HG03135 (cell line): Measurements from ENCODE around the gene S100PBP.

Source experiments
- ATAC-seq: cut with Tn5 transposase; IDR thresholded peaks from one replicate; pipeline ENCODE4 v1.9.1; 2021; ENCODE audit warnings: mild to moderate bottlenecking, moderate library complexity; ENCODE audit not compliant: unreplicated experiment

The S100PBP gene

GRCh38 chr1:32869923-32870614 lies 52.6 kb downstream of the S100PBP start:
- no peak for ATAC-seq

GRCh38 chr1:32870615-32871363 lies 53.3 kb downstream of the S100PBP start, which contains the start of gene FNDC5:
Gene FNDC5 (minus strand): TSS chr1:32870912.
- no peak for ATAC-seq

GRCh38 chr1:32871364-32872191 lies 54.1 kb downstream of the S100PBP start:
- ATAC-seq: no peak

GRCh38 chr1:32872192-32872460 lies 54.7 kb downstream of the S100PBP start:
- no peak for ATAC-seq

- no peak for ATAC-seq
Observed at GRCh38 chr1:32873484-32873883, 56.0 kb downstream of the S100PBP start.

GRCh38 chr1:32874860-32875752 lies 57.7 kb downstream of the S100PBP start:
- no peak for ATAC-seq

- ATAC-seq: no peak
Observed at GRCh38 chr1:32876341-32877210, 59.1 kb downstream of the S100PBP start.

GRCh38 chr1:32877211-32878110 lies 60.0 kb downstream of the S100PBP start:
- no peak for ATAC-seq

- ATAC-seq: no peak
Observed at GRCh38 chr1:32878183-32878582, 60.7 kb downstream of the S100PBP start.

- ATAC-seq: no peak
Observed at GRCh38 chr1:32878637-32879041, 61.2 kb downstream of the S100PBP start.

GRCh38 chr1:32881291-32881690 lies 63.8 kb downstream of the S100PBP start:
- ATAC-seq: no peak

GRCh38 chr1:32881871-32882850 lies 64.7 kb downstream of the S100PBP start:
- ATAC-seq: no peak

GRCh38 chr1:32883338-32884031 lies 66.0 kb downstream of the S100PBP start:
- no peak for ATAC-seq

GRCh38 chr1:32884032-32884372 lies 66.5 kb downstream of the S100PBP start:
- no peak for ATAC-seq

GRCh38 chr1:32884726-32885125 lies 67.3 kb downstream of the S100PBP start:
- ATAC-seq: no peak

- no peak for ATAC-seq
Observed at GRCh38 chr1:32885676-32886003, 68.2 kb downstream of the S100PBP start.
